Measurements from ENCODE around the gene USP34.

The USP34 gene

GRCh38 chr2:61510674-61511671 lies 40.1 kb upstream of the USP34 start:
- Histone ChIP-seq H3K27me3 (replicated peaks; ENCODE audit: insufficient read depth, low read length) (no peaks in the 10 kb centered on the region), H3K27ac (ENCODE audit: low read length) (no peak overlapping the region), H3K36me3 (replicated peaks; ENCODE audit: insufficient read depth, low read length) (no peaks in the 10 kb centered on the region; the same call in none of the 2 replicates), H3K4me2 (ENCODE audit: low read depth, low read length) (no peak overlapping the region), H3K9me2 (replicated peaks; ENCODE audit: insufficient read depth, low read length) (no peaks in the 10 kb centered on the region), H3K9ac (ENCODE audit: low read length) (no peak overlapping the region), H3K79me2 (ENCODE audit: low read length) (peaks cover 100% of the 10 kb centered on the region), H3K4me3 (ENCODE audit: low read length) (no peak overlapping the region), H3F3A (ENCODE audit: insufficient read depth, low read length) (peaks cover 8% of the 10 kb centered on the region; the same call in 1 of the 2 replicates), H3K4me1 (ENCODE audit: low read length) (no peaks in the 10 kb centered on the region), H4K20me1 (ENCODE audit: insufficient read depth, low read length) (peaks cover 11% of the 10 kb centered on the region; the same call in 1 of the 2 replicates), H2AFZ (ENCODE audit: low read length) (no peak overlapping the region), H3K9me3 (replicated peaks; ENCODE audit: insufficient read depth, low read length) (no peaks in the 10 kb centered on the region)
- no peak for DNase-seq
- TF ChIP-seq EZH2 (optimal IDR thresholded peaks at IDR 0.05; ENCODE audit: low read depth, low read length): no peak
- no peak for TF ChIP-seq EZH2phosphoT487 (IDR thresholded peaks at IDR 0.05; ENCODE audit: low read length)
- TF ChIP-seq CTCF (IDR thresholded peaks at IDR 0.05; ENCODE audit: low read length): no peak

- no peak overlapping the region for H3K4me3 ChIP-seq (ENCODE audit: low read length)
- H3K4me1 ChIP-seq (ENCODE audit: low read length): no peaks in the 10 kb centered on the region
- H2AFZ ChIP-seq (ENCODE audit: low read length): no peak overlapping the region
- H3K4me2 ChIP-seq (ENCODE audit: low read depth, low read length): no peak overlapping the region
- H3K27me3 ChIP-seq (replicated peaks; ENCODE audit: insufficient read depth, low read length): no peaks in the 10 kb centered on the region
- H4K20me1 ChIP-seq (ENCODE audit: insufficient read depth, low read length): peaks cover 5% of the 10 kb centered on the region; the same call in 1 of the 2 replicates
- no peak for DNase-seq
- H3K9me2 ChIP-seq (replicated peaks; ENCODE audit: insufficient read depth, low read length): no peaks in the 10 kb centered on the region
- no peaks in the 10 kb centered on the region for H3K9me3 ChIP-seq (replicated peaks; ENCODE audit: insufficient read depth, low read length)
- H3K27ac ChIP-seq (ENCODE audit: low read length): no peak overlapping the region
- TF ChIP-seq EZH2phosphoT487 (IDR thresholded peaks at IDR 0.05; ENCODE audit: low read length): no peak
- no peak for TF ChIP-seq EZH2 (optimal IDR thresholded peaks at IDR 0.05; ENCODE audit: low read depth, low read length)
- TF ChIP-seq CTCF (IDR thresholded peaks at IDR 0.05; ENCODE audit: low read length): no peak
- no peak overlapping the region for H3K9ac ChIP-seq (ENCODE audit: low read length)
- peaks cover 8% of the 10 kb centered on the region; the same call in 1 of the 2 replicates for H3F3A ChIP-seq (ENCODE audit: insufficient read depth, low read length)
- peaks cover 4% of the 10 kb centered on the region; the same call in 1 of the 2 replicates for H3K36me3 ChIP-seq (replicated peaks; ENCODE audit: insufficient read depth, low read length)
- H3K79me2 ChIP-seq (ENCODE audit: low read length): peaks cover 89% of the 10 kb centered on the region
Observed at GRCh38 chr2:61504949-61505348, 34.1 kb upstream of the USP34 start.

GRCh38 chr2:61499060-61499459 lies 28.2 kb upstream of the USP34 start:
- peaks cover 71% of the 10 kb centered on the region for H3K79me2 ChIP-seq (ENCODE audit: low read length)
- H4K20me1 ChIP-seq (ENCODE audit: insufficient read depth, low read length): peaks cover under 1% of the 10 kb centered on the region; the same call in 1 of the 2 replicates
- H3K27me3 ChIP-seq (replicated peaks; ENCODE audit: insufficient read depth, low read length): no peaks in the 10 kb centered on the region
- H3K27ac ChIP-seq (ENCODE audit: low read length): no peak overlapping the region
- peaks cover 13% of the 10 kb centered on the region; the same call in 1 of the 2 replicates for H3K36me3 ChIP-seq (replicated peaks; ENCODE audit: insufficient read depth, low read length)
- H3K9ac ChIP-seq (ENCODE audit: low read length): no peak overlapping the region
- no peaks in the 10 kb centered on the region for H3K9me3 ChIP-seq (replicated peaks; ENCODE audit: insufficient read depth, low read length)
- no peaks in the 10 kb centered on the region for H3K4me1 ChIP-seq (ENCODE audit: low read length)
- H3K4me2 ChIP-seq (ENCODE audit: low read depth, low read length): no peak overlapping the region
- peaks cover 5% of the 10 kb centered on the region; the same call in 1 of the 2 replicates for H3F3A ChIP-seq (ENCODE audit: insufficient read depth, low read length)
- DNase-seq: no peak
- no peaks in the 10 kb centered on the region for H3K9me2 ChIP-seq (replicated peaks; ENCODE audit: insufficient read depth, low read length)
- TF ChIP-seq CTCF (IDR thresholded peaks at IDR 0.05; ENCODE audit: low read length) (no peak), EZH2phosphoT487 (IDR thresholded peaks at IDR 0.05; ENCODE audit: low read length) (no peak), EZH2 (optimal IDR thresholded peaks at IDR 0.05; ENCODE audit: low read depth, low read length) (no peak)
- H2AFZ ChIP-seq (ENCODE audit: low read length): no peak overlapping the region
- H3K4me3 ChIP-seq (ENCODE audit: low read length): no peak overlapping the region

Data from MM.1S (cell line).